GM23248 (cell line): ENCODE data around the gene PIGN.

Experiments used
- EZH2 ChIP-seq: fragments of 200-600 bp; sonication (generic); IDR thresholded peaks from 2 replicates; pipeline ENCODE4 v1.6.1; 2018; ENCODE audit warnings: antibody characterized with exemption, mild to moderate bottlenecking; ENCODE audit not compliant: insufficient read depth, poor library complexity, severe bottlenecking
- EZH2phosphoT487 ChIP-seq: fragments of 200-600 bp; sonication (generic); IDR thresholded peaks from 2 replicates; pipeline ENCODE4 v1.6.1; 2018; ENCODE audit warnings: antibody characterized with exemption, moderate library complexity, mild to moderate bottlenecking, low read depth; ENCODE audit not compliant: insufficient read depth

DNA sequence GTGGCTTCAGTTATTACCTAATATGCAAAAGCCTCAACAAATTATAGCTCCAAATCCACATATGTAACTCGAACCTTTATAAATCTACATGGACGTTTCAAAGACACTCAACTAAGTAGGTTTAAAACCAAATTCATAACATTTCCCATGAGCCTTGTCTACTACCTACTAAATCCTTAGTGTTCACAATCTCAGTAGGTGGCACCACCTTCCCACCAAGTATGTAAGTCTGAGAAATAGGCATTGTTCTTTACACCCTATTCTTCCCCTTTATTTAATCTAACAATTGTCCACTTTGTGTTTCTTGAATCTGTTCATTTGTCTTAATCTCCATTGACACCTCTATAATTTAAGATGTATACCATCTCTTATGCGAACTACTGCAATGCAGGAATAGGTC lies 4.6 kb downstream of the PIGN start:
- TF ChIP-seq EZH2 (no peak), EZH2phosphoT487 (no peak)
